BE2C (cell line): ENCODE results near the gene CCDC122.
A peak's percentile ranks its signal among the peaks of the same experiment; 100 is the strongest.

Source experiments
- DNase-seq: peaks from one replicate; pipeline ENCODE4 v3.0.0-alpha.2; 2020
- H3K27me3 ChIP-seq: fragments of 250-450 bp; sonication (Bioruptor Pico); 2 replicates; pipeline ENCODE4 v1.5.1; 2020; ENCODE audit warnings: mild to moderate bottlenecking
- H3K36me3 ChIP-seq: fragments of 250-450 bp; sonication (Bioruptor Pico); 2 replicates; pipeline ENCODE4 v1.5.1; 2020; ENCODE audit warnings: mild to moderate bottlenecking
- H3K4me1 ChIP-seq: fragments of 250-450 bp; sonication (Bioruptor Pico); 2 replicates; pipeline ENCODE4 v1.5.1; 2020
- H3K4me3 ChIP-seq: 2 replicates; pipeline ENCODE4 v1.5.1; 2011; ENCODE audit warnings: low read depth, low read length
- H3K9me3 ChIP-seq: fragments of 250-450 bp; sonication (Bioruptor Pico); 2 replicates; pipeline ENCODE4 v1.5.1; 2020
- CTCF ChIP-seq: IDR thresholded peaks from 2 replicates; pipeline ENCODE4 v1.5.1; 2012; ENCODE audit warnings: mild to moderate bottlenecking, low read depth, low read length

Gene CCDC122

GRCh38 chr13:43805071-43805468, 74.5 kb downstream of the CCDC122 start:
- Histone ChIP-seq H3K9me3 (no peaks in the 10 kb centered on the region), H3K36me3 (no peaks in the 10 kb centered on the region), H3K27me3 (no peaks in the 10 kb centered on the region), H3K4me1 (peaks cover 9% of the 10 kb centered on the region), H3K4me3 (no peak overlapping the region)
- DNase-seq, result no peak
- no peak for TF ChIP-seq CTCF

GRCh38 chr13:43804461-43805070, 75.0 kb downstream of the CCDC122 start:
- peak; percentile 49 for DNase-seq

GRCh38 chr13:43802511-43802910, 77.0 kb downstream of the CCDC122 start:
- Histone ChIP-seq H3K4me3 (no peak overlapping the region), H3K27me3 (no peaks in the 10 kb centered on the region), H3K4me1 (peaks cover 9% of the 10 kb centered on the region), H3K36me3 (no peaks in the 10 kb centered on the region), H3K9me3 (no peaks in the 10 kb centered on the region)
- no peak for TF ChIP-seq CTCF
- no peak for DNase-seq

More at GRCh38 chr13:43804461-43805070, 75.0 kb downstream of the CCDC122 start:
- no peaks in the 10 kb centered on the region for H3K36me3 ChIP-seq
- no peaks in the 10 kb centered on the region for H3K9me3 ChIP-seq
- H3K4me3 ChIP-seq, result no peak overlapping the region
- H3K4me1 ChIP-seq, result peaks cover 9% of the 10 kb centered on the region
- no peaks in the 10 kb centered on the region for H3K27me3 ChIP-seq
- TF ChIP-seq CTCF, result peak; percentile 45

- no peak overlapping the region for H3K4me3 ChIP-seq
- peaks cover 9% of the 10 kb centered on the region for H3K4me1 ChIP-seq
- H3K9me3 ChIP-seq, result no peaks in the 10 kb centered on the region
- no peaks in the 10 kb centered on the region for H3K27me3 ChIP-seq
- DNase-seq, result no peak
- TF ChIP-seq CTCF, result no peak
- no peaks in the 10 kb centered on the region for H3K36me3 ChIP-seq
Observed at GRCh38 chr13:43800828-43801227, 78.7 kb downstream of the CCDC122 start.

- no peaks in the 10 kb centered on the region for H3K27me3 ChIP-seq
- peaks cover 4% of the 10 kb centered on the region; the same call in 1 of the 2 replicates for H3K4me1 ChIP-seq
- no peak for TF ChIP-seq CTCF
- DNase-seq, result no peak
- no peak overlapping the region for H3K4me3 ChIP-seq
- H3K9me3 ChIP-seq, result no peaks in the 10 kb centered on the region; the same call in 1 of the 2 replicates
- no peaks in the 10 kb centered on the region for H3K36me3 ChIP-seq
Observed at GRCh38 chr13:43799191-43799590, 80.3 kb downstream of the CCDC122 start.

- H3K27me3 ChIP-seq, result no peaks in the 10 kb centered on the region
- no peaks in the 10 kb centered on the region; the same call in 1 of the 2 replicates for H3K9me3 ChIP-seq
- no peak for DNase-seq
- H3K4me1 ChIP-seq, result no peaks in the 10 kb centered on the region
- TF ChIP-seq CTCF, result no peak
- no peak overlapping the region for H3K4me3 ChIP-seq
- H3K36me3 ChIP-seq, result no peaks in the 10 kb centered on the region
Observed at GRCh38 chr13:43797869-43798268, 81.7 kb downstream of the CCDC122 start.
